Activated CD4-positive, alpha-beta T cell treated with anti-CD3 and anti-CD28 coated beads, Interleukin-2, amount 50 U/mL, for 48 hours (primary cell): ENCODE measurements around the gene RAE1.
"Not testable (repeated sequence)": the region's sequence is repeated elsewhere in the genome, so short reads cannot be mapped to it uniquely, and the experiment has no call there.

Source experiments
- DNase-seq, 2 experiments: peaks; one replicate each; pipeline ENCODE4 v3.0.0-alpha.2; 2020

RAE1 gene

DNA sequence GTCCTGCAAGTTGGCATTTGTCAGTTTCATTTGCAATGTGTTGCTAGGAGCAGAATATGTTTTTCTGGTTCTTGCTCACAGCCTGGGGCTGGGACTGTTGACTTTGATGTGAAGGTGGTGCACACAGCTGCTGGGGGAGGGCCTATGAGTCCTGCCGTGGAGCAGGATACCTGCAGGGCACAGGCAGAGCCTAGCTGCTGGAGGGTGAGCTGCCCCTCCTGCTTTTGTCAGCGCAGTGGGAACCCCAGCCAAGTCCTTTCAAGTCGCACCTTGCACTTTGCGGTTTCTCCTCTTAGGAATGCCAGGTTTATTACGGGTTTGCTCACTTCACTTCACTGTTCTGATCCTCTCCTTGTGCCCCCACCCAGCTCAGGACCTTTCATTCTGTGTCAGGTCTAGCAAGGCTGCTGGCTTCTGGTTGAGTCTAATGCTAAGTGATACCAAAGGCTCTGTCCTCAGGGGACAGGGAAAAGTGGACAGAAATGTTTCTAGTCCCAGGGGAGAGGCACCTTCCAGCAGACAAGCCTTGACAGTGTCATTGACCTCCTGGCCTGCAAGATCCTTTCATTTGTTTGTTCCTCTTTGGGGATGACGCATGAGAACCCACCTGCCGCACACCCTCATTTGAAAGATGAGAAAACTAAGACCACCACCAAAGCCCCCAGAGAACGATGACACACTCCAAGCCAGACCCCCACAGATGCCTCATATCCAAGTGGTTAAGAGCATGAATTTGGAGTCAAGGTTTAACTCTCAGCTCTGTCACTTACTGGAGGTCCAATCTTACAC, 24.2 kb upstream of the RAE1 start:
- no peak for DNase-seq

DNA sequence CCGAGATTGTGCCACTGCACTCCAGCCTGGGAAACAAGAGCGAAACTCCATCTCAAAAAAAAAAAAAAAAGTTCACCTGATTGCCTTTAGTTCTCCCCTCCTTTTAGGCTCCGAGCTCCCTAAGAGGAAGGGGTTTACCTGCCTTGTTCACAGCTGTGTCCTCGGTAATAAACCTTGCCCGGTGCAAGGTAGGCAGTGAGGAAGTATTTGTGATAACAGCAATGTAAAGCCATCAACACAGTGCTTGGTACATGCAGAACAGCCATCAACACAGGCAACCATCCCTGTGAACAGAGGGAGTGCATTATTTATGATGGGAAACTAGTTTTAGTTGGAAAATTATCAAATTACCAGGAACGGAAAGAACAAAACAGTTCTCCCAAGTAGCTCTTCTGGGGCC, 23.2 kb upstream of the RAE1 start:
- no peak for DNase-seq

DNA sequence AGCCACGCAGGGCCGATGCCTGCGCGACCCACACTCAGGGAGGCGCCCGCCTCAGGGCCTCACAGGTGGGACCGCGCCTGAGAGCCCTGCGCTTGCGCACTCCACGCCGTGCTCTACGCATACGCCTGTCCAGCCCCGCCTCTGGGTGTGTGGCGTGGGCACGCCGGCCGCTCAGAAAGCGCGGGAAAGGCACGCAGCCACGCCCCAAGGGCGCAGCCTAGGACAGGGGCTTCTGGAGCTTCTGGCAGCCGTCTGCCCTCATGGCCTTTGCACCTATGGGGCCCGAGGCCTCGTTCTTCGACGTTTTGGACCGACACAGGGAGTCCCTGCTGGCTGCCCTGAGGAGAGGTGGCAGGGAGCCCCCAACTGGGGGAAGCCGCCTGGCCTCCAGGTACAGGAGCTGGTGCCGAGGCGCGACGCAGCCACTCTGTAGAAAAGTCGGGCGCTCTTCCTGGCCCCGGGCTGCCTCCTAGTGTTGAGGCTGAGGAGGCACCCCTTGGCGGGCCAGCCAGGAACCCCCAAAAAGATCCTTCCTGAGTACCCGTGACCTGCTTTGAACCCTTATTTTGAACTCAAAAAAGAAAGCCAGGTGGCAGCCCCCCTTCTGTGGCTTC, 21.3 kb upstream of the RAE1 start, which contains the start of gene SPO11:
TSS of gene SPO11 (plus strand) at position 196 of the 614 bp plus-strand sequence. CDS start at position 261, 65 bp downstream.
- no peak for DNase-seq

DNA sequence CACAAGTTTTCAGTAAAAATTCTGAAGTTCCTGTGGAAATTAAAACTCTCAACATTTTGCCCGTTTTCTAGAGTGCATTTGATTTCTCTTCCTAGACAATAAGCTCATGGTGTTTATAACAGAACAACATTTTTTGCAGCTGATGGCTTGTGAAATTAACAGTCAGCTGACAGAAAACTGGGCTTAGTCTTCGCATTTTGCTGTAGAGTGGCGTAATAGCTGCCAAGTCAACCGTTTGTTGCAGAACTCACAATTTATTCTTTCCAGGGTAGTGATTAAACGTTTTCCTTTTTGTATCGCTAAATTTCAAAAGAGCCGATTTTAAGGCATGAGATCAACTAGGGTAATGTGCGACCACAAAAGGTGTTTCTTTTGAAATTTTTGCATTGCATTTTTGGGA, 20.1 kb upstream of the RAE1 start:
- no peak for DNase-seq

DNA sequence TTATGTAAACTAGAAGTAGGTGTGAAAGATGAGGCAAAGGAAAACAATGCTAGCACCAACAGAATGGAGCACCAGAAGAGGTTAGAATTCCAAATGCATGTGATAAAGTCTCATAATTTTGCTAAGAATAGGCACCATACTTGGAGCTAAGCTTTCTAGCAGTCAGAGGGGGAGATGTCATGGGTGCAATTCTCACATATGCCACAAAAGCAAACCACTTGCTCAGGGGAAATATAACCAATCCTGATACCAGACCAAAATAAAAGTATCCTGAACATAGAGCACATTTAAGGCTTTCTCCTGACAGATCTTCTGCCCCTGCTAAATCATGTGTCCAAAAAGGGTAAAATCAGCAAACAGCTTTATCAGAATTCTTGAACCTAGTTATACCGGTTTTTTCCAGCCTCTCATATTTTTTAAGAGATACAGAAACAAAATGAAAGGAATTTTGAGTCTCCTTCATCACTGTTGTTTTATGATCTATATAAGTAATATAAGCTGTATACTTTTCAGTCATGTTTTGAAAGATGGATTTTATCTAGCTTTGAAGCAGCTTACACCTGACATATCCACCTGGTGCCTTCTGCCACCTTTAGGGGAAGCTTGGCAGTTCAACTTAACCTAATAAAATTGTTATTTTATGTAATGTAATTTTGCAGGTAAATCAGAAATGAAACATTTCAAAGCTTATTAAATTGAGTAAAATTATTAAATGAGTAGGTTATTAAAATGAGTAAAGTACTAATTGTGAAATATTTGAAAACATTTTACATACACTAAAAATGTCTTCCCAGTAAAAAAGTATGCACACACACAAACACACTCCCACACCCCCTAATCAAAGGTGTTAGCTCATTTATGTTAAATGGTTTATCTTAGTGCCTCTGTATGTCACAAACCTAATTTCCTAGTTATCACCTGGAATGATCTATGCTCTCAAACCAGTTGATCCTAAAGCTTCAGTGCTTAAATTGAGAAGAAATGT, 18.7 kb upstream of the RAE1 start:
- no peak for DNase-seq

DNA sequence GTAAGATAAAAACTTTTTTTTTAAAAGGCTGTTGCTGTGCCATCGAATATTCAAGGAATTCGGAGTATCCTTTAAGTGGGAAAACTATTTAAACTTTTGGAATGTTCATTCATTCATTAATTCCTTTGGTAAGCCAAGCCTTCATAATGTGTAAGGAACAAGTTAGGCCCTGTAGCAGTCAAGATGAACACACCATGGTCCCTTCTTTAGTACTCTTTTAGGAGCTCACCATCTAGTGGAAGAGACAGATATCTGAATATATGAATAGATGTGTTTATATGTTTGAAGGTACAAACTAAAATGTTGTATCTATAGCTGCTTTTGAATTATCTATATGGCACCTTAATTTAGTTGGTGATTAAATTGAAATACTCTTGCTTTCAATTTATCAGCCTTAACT, 15.7 kb upstream of the RAE1 start:
- no peak for DNase-seq

DNA sequence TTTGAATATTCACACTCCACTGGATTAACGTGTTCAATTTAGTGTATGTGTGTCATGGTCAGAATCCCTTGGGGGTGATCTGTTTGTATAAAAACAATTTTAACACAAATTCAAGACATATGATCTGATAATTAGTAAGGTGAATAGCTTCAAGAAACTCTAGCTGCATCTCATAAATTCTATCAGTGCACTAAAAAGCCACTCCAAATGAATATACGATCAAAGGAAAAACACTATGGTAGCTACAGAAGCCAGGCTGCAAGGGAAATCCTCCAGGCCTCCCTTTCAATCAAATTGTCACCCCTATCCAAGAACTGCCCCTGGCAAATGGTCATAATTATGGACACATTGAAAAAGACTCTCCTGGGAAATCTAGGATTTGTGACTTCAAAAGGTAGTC, 9.4 kb upstream of the RAE1 start:
- no peak for DNase-seq

DNA sequence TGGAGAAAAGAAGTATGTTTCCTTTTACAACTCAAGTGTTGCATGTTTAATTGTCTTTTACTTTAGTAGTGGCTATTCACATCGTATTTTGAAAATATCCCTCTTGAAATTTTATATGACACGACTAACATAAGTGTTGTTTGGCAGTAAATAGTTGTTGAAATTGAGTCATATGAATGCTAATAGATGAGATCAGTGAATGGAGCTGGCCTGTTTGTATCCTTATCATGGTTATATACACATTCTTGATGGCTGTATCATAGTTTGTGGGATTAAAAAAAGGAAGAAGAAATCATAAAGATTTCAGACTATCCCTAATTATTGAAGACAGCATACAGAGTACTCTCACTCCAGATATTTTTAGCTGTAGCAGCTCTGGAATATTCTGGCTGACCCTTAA, 8.2 kb upstream of the RAE1 start:
- no peak for DNase-seq

DNA sequence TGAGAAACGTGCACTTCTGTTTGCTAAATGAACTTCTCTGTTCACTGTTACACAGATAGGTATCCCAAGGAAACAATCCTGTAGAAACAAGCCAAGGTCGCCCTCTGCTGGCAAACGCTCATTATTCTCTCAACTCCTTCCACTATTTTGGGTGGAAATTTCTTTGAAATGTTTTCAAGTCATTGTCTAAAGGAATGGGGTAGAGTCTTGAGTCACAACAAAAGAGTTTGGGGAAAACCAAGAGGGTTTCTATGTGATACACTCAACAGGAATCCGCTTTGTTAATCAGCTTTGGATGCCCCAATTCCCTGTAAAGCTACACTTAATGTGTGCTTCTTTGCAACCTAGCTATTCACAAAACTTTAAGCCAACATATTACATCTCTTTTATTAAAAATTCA, 4.6 kb upstream of the RAE1 start:
- peak; percentile 81 to 85 for DNase-seq

DNA sequence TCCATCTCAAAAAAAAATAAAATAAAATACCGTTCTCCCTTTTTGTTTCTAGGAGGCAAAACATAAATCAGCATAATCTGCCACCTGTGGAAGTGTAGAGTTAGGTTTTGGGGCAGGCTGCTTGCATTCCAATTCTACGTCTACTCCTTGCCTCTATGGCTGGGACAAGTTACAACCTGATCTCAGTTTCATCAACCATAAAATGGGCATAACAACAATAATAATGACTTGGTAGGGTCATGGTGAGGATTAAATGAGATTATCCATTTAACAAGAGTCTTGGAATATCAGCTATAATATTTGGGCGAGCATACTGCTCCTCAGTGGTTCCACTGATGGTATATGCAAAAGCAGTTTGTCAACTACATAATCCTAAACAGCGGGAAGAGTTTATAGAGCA, 3.7 kb upstream of the RAE1 start:
- DNase-seq: no peak

DNA sequence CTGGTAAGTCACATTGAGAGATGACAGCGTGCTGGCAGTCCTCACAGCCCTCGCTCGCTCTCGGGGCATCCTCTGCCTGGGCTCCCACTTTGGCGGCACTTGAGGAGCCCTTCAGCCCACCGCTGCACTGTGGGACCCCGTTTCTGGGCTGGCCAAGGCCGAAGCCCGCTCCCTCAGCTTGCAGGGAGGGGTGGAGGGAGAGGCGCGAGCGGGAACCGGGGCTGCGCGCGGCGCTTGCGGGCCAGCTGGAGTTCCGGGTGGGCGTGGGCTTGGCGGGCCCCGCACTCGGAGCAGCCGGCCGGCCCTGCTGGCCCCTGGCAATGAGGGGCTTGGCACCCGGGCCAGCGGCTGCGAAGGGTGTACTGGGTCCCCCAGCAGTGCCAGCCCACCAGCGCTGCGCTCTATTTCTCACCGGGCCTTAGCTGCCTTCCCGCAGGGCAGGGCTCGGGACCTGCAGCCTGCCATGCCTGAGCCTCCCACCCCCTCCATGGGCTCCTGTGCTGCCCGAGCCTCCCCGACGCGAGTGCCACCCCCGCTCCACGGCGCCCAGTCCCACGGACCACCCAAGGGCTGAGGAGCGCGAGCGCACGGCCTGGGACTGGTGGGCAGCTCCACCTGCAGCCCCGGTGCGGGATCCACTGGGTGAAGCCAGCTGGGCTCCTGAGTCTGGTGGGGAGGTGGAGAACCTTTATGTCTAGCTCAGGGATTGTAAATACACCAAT, 2.7 kb upstream of the RAE1 start:
- DNase-seq: not testable (repeated sequence)

DNA sequence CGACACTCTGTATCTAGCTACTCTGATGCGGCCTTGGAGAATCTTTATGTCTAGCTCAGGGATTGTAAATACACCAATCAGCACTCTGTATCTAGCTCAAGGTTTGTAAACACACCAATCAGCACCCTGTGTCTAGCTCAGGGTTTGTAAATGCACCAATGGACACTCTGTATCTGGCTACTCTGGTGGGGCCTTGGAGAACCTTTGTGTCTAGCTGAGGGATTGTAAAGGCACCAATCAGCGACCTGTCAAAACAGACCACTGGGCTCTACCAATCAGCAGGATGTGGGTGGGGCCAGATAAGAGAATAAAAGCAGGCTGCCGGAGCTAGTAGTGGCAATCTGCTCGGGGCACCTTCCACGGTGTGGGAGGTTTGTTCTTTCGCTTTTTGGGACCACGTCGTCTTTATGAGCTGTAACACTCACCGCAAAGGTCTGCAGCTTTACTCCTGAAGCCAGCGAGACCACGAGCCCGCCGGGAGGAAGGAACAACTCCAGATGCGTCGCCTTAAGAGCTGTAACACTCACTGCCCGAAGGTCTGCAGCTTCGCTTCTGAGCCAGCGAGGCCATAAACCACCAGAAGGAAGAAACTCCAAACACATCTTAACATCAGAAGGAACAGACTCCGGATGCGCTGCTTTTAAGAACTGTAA, 2.0 kb upstream of the RAE1 start:
- peak in 1 of 2 experiments; percentile 10 for DNase-seq

DNA sequence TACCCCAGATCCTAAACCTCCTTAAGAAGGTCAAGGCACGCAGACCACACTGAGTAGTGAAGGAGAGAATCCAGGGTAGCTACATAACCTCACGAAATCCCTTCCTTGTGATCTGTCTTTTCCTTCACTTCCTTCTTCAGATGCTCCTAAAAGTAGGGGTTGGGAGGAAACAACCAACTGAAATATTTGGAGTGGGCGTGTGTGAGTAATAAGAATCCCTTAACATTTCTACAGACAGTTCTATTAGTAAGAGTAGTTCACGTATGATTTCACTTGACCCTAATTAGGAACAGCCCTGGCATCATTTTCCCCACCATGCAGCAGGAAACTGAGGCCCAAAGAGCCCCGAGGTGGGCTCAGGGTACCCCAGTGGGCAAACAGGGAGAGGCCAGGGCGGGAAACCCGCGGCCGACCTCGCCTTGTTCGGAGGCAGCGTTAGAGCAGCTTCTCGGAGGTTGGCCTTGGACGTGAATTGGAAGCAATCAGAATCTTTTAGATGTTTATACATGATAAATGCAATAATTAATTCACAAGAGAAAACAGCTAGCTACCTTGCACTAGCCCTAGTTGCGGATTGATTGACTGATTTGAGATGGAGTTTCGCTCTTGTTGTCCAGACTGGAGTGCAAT, 859 bp upstream of the RAE1 start:
- DNase-seq: no peak

DNA sequence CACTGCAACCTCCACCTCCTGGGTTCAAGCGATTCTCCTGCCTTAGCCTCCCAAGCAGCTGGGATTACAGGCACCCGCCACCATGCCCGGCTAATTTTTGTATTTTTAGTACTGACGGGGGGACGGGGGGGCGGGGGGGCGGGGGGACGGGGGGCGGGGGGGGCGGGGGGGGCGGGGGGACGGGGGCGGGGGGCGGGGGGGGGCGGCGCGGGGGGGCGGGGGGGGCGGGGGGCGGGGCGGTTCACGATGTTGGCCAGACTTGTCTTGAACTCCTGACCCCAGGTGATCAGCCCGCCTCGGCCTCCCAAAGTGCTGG, 371 bp upstream of the RAE1 start:
- not testable (repeated sequence) for DNase-seq

DNA sequence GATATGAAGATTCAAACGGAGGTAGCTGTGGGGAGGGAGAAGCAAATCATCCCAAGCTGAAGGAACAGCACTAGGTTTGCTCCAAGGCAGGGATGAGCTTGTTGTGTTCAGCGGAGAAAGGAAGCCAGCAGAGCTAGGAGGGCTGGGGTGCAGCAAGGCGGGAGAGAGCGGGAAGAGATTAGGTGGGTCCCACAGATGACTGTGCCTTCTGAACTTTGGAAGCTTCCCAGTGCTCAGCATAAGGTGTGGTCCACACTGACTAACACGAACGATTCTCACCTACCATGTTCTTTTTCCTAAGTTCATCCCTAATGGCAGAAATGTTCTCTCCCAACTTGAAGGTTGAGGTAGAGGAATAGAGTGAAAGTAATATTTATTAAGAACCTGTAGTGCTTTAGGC, 1.2 kb downstream of the RAE1 start:
- DNase-seq: no peak

DNA sequence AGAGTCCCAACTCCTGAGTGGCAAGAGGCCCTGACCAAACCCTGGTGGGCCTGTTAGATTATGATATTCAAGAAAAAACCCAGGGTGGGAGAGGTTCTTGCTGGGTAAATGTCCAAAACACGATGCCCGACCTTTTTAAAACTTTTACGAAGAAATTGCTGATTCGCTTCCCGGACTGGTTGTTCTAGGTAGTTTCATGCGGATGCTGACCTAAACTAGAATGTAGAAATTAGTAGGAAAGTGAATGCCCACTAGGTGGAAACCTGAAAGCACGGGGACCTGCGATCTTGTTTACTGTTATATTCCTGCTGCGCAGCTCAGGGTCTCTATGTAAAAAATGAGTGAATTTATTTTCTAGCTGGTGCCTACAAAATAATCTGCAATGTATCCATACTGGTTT, 2.3 kb downstream of the RAE1 start:
- no peak for DNase-seq

DNA sequence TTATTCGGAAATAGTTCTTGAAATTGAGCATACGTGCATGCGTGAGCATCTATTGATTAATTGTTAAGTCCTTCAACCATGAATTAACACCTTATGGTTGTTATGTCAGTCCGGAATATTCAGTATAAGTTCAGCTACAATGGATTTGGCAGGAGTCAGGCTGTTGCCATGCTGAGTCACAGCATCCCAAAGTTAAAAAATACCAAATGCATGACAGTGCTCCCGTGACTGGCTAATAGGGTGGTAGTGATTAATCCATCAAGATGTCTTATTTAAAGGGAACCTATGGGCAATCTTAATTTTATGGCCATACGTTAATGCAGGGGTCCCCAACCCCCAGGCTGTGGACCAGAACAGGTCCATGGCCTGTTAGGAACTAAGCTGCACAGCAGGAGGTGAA, 10.5 kb downstream of the RAE1 start:
- DNase-seq: no peak

DNA sequence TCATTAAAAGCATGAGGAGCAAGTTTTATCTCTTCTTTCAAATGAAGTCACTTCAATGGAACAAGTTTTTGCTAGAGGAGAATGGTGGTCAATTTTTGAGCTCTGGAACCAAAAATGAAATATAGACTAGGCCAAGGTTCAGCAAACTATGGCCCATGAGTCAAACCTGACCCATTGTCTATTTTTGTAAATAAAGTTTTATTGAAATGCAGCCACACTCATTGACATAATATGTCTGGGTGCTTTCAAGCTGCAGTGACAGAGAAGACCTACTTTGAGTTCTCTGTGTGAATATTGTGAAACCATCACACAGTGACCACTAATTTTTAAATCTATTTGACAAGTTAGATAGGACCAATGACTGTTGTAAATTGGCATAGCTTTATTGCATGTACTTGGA, 13.4 kb downstream of the RAE1 start:
- no peak for DNase-seq

DNA sequence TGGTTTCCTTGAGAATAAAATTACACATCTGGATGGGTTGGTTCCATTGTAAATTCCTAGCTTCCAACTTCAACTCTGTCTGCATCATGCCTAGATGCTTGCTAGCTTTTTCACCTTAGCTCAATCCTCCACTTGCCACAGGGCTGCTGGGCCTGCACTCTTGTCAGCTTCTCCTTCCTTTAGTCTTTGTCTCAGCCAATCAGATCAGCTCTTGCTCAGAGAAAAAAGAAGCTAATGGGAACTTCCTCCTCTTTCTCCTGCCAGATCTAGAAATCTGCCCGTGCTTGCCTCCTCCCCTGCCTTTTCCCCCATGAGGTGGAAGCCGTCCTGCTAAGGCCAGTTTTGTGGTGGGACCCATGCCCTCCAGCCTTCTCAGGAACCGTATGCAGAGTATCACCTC, 18.5 kb downstream of the RAE1 start:
- no peak for DNase-seq

DNA sequence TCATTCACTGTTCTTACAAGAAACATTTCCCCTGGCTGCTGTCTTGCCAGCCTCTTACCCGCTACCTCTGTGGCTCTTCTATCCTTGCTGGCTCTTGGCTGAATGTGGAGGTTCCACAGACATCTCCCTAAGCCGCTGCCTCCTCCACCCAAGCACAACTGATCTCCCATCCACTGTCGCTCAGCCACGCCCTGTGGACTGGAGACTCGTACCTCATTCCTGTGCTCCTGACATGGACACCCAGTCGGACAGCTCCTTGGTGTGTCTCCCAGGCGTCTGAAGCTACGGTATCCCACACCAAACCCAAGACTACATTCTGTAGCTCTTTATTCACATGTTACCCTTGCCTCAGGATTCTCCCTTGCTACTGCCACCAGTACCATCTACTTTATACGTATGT, 19.3 kb downstream of the RAE1 start:
- DNase-seq: no peak

DNA sequence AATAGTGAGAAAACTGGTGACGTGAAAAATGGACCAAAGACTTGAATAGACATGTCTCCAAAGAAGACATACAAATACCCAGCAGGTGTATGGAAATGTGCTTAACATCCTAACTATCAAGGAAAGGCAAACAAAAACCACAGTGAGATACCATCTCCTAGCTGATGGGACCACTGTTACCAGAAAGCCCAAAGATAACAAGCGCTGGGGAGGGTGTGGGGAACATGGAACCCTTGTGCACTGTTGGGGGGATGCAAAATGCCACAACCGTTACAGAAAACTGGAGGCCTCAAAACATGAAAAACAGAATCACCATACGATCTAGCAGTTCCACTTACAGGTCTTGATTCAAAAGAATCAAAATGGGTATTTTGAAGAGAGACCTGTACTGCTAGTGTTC, 20.3 kb downstream of the RAE1 start:
- no peak for DNase-seq

DNA sequence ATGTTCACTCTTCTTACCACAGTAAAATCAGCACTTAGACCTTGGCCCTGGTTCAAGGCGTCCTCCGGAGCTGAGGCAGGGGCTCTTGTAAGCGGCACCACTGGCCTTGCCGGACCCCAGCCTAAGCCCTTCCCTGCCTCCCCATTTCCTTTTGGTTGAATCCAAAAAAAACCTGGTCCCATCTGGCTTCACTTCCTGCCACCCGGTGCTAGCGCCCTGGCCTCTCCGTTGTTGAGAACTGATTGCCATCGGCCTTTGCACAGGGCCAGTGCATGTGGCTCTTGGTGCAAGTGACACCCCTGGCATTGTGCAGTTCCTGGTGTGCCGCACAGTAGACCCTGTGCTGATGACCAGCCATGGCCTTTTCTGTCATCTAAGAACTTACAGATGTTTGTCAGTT, 21.1 kb downstream of the RAE1 start:
- no peak for DNase-seq
